HG02852 (cell line): ENCODE measurements around the gene GALK1.

Source experiments
- ATAC-seq: cut with Tn5 transposase; IDR thresholded peaks from one replicate; pipeline ENCODE4 v1.9.1; 2021; ENCODE audit warnings: mild to moderate bottlenecking, moderate library complexity; ENCODE audit not compliant: unreplicated experiment

The GALK1 gene

DNA sequence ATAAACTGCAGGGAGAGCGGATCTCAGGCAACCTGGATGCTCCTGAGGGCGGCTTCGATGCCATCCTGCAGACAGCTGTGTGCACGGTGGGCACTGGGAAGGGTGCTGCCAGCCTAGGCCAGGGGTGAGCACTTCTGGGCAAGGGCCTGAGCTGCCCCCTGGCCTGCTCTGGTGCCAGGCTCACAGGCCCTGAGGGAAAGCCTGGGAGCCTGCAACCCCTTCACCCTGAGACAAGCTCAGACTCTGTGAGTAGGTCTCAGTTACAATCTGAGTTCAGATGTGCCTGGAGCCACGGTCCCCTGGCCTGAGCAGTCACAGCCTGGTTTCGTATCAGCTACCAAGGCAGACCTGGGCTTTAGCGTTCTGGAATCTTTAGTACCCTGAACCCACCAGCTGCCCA lies 35.6 kb downstream of the GALK1 start:
- ATAC-seq, result no peak

- no peak for ATAC-seq
Measured at GRCh38 chr17:75727391-75727790, 37.6 kb downstream of the GALK1 start.

DNA sequence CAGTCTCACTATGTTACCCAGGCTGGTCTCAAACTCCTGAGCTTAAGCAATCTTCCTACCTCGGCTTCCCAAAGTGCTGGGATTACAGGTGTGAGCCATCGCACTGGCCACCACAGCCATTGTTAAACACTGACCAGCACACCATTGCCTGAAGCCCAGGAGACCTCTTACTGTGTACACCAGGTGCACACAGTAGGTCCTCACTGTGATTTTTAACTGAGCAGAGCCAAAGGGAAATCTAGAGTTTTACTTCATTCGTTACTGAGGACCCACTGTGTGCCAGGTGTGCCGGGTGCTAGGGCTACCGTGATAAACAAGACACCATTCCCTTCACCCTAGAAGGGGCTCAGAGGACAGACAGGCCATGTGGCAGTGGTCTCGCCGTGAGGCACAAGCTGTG lies 39.5 kb downstream of the GALK1 start:
- ATAC-seq, result no peak

- no peak for ATAC-seq
Measured at GRCh38 chr17:75724016-75725003, 40.7 kb downstream of the GALK1 start.

DNA sequence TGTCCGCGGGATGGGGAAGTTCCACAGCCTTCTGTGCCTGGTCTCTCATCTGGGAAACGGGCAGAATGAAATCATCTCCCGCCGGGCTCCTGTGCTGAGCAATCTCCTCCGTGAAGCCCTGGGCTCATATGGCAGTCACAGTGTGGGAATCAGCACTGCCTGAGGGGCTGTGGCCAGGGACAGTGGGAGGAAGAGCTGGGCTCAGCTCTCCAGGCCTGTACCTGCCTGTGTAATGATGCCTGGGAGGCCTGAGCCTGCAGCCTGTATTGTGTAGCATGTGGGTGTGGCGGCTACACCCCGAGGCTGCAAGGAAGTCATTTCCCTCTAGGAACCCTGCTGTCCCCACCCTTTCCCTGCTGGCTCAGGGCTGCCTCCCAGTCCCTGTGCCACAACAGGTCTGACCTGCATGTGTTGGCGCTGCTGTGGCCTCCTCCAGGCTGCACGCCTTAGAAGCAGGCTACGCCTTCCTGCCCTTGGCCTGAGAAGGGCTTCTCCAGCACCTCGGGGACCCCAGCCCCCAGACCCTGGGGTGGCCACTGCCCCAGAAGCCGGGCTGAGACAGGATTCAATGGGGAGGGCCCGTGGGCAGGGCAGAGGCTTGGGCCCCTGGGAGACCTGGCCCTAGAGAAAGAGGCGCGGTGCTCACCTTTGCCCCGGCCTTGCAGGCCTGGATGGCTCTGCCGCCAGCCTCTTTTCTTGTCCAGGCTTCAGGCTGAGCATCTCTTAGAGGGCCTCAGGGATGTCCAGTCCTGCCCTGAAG lies 41.6 kb downstream of the GALK1 start:
- no peak for ATAC-seq

DNA sequence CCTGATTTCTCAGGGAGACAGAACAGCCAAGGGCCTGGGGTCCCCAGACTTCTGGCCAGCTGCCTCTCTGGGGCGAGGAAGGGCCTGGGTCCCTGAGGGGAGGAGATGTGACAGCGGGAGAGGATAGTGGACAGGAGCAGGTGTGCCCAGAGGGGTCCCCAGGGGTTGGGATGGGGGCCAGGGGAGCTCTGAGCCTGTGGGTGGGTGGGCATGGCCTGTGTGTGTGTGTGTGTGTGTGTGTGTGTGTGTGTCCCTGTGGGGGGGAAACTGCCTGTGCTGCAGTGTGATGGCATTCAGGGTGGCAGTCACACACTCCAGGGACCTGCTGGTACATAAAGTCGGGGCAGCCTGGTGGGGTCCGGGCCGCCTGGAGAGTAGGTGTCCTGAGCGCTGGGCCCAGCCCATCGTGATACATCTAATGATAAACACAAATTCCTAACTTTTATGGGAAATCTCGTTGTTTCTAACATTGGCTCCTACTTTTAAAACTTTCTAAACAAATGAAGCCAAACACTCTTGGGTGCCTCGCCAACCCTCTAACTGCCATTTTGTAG lies 42.4 kb downstream of the GALK1 start:
- no peak for ATAC-seq

DNA sequence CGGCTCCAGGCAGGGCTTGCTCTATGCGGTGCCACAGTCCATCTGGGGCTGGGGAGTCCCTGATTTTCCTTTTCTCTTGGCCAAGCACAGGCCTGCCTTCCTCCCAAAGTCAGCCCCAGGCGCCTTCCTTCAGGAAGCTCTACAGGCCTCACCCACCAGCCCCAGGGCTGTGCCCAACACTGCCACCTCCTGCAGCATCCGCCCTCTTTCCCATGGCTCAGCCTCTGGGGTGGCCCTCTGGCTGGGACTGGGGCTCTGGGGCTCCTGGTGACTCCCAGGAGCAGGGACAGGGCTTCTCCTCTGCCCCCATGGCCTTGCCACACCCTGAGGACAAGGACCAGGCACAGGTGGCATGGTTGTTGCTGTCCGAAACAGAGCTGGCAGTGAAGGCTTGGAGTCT lies 42.9 kb downstream of the GALK1 start:
- ATAC-seq, result no peak

DNA sequence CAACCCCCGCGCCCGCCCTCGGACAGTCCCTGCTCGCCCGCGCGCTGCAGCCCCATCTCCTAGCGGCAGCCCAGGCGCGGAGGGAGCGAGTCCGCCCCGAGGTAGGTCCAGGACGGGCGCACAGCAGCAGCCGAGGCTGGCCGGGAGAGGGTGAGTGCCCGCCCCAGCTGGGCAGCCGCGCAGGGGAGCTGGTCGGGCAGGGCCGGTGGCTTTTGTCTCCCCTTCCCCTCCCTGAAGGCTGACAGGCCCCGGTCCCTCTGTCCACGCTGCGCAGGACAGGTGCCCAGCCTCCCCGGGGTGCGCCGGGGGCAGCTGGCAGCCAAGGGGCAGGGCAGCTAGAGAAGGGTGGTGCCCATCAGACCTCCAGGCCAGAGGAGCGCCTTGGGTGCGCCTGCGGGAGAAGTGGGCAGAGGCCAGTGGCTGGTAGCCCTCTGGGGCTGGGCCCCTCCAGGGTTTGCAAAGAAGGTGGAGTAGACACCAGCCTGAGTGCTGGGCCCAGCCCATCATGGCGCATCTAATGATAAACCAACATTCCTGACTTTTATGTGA lies 43.5 kb downstream of the GALK1 start:
- ATAC-seq, result no peak

DNA sequence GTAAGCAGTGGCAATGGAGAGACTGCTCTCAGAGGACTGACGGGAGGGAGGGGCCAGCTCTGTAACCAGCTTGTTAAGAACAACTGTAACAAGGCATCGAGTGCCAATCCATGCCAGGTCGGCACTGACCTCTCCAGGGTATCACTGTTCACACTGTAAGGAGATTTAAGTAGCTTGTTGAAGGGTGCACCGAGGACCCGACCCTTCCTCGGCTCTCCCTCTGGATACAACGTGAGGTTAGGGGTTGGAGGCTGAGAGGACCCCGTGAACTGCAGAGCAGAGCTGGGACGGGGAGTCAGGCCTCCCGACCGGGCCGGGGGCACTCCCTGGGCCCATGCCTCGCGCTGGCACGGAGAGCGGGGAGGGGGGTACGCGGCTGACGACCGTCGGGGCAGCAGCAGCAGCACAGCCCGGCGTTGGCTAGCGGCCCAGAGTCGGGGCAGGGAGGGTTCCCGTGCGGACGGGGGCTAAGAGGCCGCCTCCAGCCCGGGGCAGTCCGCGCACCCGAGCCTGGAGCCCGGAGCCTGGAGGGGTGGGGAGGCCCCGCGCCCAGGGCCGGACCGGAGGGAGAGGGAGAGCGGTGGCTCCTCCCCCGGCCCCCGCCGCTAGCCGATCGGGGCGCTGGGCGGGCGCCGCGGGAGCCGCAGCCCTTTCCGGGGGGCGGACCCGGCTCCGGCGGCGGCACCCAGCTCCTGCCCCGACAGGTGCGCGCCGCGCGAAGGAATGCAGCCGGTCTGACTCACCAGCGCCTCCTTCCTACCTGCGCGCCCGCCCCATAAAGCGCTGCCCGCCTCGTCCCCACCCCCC lies 44.1 kb downstream of the GALK1 start, which contains the start of gene ITGB4:
ITGB4 (plus strand) TSS at position 804 of the 807 bp plus-strand sequence. CDS start 3,245 bp downstream, outside the sequence.
- no peak for ATAC-seq

DNA sequence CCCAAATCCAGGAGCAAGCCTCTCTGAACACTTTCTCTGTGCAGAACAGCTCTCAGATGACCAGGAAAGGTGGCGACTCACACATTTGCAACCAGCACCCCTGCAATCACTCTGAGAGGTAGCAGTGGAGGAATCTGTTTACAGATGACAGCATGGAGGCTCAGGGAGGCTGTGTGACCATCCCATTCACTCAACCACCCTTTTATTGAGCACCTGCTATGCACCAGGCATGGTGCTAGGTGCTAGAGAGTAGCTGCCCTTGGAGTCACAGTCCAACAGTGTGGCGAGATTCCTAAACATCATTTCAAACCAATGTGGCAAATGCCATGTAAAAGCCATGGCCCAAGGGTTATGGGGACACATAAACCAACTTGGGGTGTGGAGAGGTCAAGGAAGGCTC lies 45.3 kb downstream of the GALK1 start:
- no peak for ATAC-seq

GRCh38 chr17:75712446-75712845 lies 52.5 kb downstream of the GALK1 start:
- no peak for ATAC-seq
